ENCODE data around the gene SLC35G3.
A peak's percentile ranks its signal among the peaks of the same experiment; 100 is the strongest.
"Not testable (repeated sequence)": the region's sequence is repeated elsewhere in the genome, so short reads cannot be mapped to it uniquely, and the experiment has no call there.

The SLC35G3 gene

DNA sequence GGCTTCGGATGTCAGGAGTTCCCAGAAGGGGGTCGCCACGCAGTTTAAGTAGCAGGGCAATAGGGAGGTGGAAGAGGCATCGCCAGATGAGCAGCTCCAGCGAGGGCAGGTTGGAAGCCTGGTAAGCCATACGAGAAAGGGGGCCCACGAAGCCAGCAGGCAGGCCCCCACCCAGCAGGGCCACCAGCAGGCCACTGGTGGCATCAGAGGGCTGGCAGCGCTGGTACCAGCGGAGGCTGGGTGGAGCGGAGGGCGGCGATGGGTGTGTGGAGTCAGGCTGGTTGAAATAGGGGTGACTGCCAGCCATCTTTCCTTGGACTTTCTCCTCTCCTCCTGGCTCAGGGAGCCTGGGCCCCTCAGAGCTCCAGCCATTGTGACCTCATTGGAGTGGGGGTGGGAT is at the start of gene SLC35G3:
TSS of gene SLC35G3 (minus strand) at position 393 of the 400 bp plus-strand sequence. CDS start at position 307, 86 bp downstream.
- not testable (repeated sequence) for DNase-seq

DNA sequence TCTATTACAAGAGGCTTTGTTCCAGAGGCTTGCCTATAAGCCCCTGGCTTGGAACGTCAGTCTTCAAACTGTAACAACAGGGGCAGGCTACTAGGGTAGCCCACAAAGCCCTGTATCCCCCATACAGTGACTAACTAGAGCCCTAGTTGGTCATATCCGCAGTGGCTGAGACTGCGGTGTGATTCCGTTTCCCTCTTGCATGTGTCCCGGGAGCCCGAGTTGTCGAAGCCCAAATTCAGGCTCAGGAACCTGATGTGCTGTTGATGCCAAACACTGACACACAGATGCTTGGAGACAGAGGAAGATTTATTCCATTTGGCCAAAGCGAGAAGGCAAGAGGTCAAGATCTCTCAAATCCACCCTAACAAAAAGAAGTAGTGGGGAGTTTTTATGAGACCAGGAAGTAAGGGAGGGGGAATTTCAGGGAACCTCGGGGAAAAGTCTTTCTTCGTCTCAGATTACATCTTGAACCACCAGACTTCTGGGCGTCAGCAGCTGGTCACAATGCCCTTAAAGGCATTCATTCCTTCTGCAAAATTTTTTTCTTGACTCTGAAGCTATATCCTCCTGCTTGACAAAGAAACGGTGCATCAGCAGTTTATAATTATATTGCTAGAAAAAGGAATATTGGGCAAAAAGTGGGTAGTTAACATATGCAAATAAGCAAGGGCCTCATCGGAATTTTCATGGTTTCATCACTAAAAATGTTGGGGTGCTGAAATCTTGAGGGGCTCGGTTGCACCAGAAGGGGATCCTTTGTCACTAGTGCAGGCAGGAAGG is 49.6 kb upstream of the SLC35G3 start:
- DNase-seq, result peak; percentile 52

DNA sequence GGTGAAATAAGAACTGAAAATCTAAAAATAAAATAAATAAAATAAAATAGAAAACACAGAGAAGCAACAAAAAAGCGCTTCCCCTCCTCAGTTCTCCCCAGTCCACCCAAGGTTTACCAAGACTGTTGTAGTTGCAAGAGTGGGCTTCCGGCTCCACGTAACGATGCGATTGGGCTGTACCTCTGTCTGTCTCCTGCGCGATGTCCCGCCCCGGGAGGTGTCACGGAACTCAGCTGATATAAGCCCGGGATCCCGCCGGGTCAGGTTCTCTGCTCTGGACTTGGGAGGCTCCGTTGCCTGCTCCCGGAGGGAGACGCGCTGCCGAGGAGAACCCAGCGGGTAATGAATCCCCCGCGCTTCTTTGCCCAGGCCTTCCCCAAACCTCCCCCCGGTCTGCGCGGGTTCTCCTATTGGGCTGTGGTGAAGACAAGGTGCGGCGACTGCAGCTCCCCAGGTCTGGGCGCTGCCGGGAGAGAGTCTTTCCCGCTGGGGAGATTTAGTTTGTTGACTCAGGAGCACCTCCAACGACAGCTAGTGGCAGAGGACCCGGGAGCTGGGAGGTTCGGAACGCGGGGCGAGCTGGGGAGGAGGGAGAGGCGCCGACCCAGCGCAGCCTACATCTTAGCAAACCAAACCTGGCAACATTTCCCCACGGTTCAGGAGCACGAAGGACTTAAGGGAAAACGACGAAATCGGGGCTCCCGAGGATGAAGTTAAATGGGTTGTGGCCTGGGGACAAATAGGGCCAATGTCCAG is 48.8 kb upstream of the SLC35G3 start, which contains the start of gene SLFN5:
TSS of gene SLFN5 (plus strand) at position 268 of the 756 bp plus-strand sequence. CDS start 15,619 bp downstream, outside the sequence.
- peak; percentile 92 to 97 for DNase-seq

DNA sequence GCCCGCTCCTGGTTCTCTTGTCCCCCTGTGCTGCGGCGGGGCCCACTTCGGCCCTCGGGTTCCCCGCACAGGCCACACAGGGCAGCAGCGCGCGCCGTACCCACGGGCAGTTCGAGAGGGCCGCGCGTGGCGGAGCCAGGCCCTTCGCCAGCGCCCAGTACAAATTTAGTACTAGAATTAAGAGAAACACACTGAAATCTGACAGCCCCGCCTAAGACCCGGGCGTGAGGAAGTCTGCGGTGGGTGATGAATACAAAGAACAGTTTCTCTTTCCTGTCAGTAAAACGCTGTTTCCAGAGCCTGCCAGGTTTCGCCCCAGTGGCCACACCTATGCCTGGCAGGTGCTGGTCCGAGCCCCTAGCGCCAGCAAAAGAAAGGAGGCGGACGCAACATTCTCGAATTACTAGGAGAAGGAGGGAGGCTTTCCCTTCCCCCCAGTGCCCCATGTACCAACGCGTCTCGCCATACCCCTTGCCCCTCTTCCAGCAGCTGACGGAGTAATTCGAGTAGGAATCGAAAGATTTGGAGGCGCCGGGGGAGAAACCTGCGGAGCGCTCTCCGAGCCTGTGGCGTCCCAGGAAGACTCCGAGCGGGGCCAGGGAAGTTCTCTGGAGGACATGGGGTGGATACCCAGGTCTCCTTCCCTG is 48.1 kb upstream of the SLC35G3 start:
- peak; percentile 83 to 85 for DNase-seq

DNA sequence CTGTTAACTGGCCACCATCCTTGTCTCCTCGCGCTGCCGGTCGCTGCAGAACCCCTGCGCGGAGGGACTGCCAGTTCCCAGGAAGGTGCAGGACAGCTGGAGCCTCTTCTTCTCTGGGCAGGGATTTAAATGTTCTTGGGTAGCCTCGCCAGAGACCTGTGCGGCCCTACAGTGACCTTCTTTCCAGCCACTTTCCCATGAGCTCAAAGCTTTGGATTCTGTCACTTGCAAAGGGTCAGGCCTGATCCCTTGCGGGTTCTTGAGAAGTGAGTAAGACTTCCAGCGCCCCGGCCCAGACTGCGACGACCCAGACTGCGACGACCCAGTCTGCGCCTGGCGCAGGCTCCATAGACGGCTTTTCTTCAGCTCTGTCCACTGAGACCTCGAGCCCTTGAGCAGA is 47.3 kb upstream of the SLC35G3 start:
- DNase-seq, result peak; percentile 57 to 60

DNA sequence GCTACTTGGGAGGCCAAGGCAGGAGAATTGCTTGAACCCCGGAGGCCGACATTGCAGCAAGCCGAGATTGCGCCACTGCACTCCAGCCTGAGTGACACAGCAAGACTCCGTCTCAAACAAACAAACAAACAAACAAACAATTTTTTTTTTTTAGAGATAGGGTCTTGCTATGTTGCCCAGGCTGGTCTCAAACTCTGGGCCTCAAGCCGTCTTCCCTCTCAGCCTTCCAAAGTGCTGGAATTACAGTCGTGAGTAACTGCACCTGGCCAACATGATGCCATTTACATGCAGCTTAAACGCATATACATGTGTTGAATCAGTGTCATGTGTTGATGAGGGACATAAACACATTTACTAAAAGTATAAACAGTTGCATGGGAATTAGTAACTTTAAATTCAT is 46.7 kb upstream of the SLC35G3 start:
- DNase-seq, result no peak

DNA sequence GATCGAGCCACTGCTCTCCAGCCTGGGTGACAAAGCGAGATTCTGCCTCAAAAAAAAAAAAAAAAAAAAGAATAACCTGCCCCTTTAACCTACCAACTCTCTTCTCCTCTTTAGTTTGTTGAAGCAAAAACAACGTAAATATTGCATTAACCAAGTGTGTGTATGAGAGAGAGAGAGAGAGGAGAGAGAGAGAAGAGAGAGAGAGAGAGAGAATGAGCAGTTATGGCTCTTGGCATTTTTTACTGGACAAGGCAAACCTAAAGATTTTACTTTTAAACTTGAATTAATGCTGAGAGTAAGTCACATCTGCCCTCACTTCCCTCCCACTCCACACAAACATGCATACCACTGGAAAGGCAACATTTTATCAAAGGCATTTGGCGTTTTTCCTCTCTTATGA is 45.6 kb upstream of the SLC35G3 start:
- no peak for DNase-seq

DNA sequence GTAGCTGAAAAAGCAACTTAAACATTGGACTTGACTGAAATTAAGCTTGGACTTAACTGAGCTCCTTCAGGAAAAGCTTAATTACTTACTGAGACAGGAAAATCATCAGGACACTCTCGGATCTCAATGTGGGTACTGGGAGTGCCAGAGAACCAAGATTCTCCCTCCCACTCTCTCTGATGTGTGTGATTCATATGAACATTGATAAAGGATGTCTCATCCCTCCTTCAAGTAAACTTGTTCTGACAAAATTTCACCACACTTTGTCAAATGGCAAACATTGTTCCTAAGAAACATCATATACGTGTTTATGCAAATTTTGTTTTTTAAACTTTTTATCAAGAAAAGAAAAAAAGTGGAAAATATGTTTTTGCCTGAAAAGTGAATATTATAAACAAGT is 44.6 kb upstream of the SLC35G3 start:
- no peak for DNase-seq

DNA sequence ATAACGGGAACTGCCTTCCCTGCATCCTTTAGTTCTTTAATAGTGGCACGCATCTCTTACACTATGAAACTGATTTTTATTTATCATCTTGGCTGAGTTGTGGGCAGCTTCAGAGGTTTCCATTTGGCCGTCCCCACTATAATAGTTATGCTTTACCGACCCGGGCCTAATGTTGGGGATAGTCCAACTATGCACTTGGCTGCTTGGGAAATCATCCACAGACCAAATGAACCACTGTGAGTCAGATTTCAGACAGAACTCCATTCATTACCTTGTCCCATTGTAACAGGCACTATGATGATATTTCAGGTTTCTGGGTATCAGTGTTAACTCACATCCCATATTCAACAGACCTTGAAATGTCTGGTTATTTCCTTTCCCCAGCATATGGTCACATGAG is 42.6 kb upstream of the SLC35G3 start:
- DNase-seq, result no peak

DNA sequence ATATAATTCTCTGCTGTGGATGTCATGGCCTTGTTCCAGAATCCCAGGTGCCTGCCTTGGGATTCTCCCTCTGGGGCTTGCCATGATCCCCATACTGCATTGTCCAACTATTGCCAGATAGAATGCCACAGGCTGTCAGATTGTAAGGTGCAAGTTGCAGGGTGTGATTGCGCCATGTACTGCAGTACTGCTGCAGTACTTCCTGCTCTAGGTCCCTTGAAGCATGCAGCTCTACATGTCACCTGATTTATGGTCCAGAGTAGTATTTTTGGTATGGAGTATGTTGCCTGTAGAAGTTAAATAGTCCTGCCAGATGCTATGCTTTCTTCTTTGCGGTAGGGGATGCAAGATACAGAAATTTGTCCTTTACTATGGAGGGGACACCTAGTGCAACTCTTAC is 41.7 kb upstream of the SLC35G3 start:
- DNase-seq, result no peak

DNA sequence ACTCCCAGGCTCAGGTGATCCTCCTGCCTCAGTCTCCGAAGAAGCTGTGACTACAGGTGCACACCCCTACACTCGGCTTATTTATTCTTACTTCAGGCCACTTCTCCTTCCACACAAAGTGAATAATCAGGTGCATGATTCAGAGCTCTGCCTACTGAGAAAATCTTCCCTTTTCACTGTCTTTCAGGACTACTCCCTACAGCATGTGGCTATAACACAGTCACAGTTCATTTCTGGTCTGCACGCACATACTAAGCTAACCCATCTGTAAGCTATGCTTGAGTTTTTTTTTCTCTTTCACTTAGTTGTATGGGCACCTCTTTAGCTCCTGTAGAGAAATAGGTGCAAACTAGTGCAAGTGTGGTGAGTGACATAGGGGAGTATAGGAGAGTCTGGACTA is 41.1 kb upstream of the SLC35G3 start:
- DNase-seq, result no peak

DNA sequence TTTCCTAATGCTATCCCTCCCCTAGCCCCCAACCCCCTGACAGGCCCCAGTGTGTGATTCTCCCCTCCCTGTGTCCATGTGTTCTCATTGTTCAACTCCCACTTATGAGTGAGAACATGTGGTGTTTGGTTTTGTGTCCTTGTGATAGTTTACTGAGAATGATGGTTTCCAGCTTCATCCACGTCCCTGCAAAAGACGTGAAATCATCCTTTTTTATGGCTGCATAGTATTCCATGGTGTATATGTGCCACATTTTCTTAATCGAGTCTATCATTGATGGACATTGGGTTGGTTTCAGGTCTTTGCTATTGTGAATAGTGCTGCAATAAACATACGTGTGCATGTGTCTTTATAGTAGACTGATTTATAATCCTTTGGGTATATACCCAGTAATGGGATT is 40.1 kb upstream of the SLC35G3 start:
- not testable (repeated sequence) for DNase-seq

DNA sequence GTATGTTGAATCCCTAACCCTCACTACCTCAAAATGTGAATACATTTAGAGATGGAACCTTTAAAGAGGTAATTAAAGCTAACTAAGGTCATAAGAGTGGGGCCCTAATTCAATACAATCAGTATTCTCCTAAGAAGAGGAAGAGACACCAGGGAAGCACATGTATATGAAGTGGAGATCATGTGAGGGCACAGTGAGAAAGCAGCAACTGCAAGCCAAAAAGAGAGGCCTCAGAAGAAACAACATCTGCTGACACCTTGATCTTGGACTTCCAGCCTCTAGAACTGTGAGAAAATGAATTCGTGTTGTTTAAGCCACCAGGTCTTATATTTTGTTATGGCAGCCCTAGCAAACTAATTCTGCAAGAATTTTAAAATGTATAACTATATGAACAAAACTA is 35.4 kb upstream of the SLC35G3 start:
- DNase-seq, result no peak

DNA sequence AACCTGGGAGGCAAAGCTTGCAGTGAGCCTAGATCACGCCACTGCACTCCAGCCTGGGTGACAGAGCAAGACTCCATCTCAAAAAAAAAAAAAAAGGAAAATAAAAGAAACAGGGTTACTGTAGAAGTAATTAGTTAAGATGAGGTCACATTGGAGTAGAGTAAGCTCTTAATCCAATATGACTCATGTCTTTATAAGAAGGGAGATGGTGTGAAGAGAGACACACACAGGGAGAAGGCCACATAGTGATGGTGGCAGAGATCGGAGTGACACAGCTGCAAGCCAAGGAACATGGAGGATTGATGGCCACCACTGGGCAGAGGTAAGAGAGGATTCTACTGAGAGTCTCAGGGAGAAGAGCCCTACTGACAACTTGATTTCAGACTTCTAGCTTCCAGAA is 33.4 kb upstream of the SLC35G3 start:
- DNase-seq, result no peak

DNA sequence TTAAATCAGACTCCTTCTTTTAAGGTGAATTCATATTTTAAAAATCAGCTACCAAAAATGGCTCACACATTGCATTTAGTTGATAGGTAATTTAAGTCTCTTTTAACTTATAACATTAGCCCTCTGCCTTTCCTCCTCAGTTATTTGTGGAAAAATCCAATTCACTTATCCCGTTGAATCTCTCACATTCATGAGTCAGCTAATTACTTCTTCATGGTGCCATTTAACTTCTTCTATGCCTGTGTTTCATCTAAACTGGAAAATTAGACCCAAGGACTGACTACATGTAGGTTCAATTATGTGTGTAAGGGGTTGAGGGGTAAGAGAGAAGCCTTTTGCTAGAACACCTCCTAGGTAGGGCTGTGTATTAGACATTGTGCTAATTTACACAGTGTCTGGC is 30.2 kb upstream of the SLC35G3 start:
- DNase-seq, result no peak

DNA sequence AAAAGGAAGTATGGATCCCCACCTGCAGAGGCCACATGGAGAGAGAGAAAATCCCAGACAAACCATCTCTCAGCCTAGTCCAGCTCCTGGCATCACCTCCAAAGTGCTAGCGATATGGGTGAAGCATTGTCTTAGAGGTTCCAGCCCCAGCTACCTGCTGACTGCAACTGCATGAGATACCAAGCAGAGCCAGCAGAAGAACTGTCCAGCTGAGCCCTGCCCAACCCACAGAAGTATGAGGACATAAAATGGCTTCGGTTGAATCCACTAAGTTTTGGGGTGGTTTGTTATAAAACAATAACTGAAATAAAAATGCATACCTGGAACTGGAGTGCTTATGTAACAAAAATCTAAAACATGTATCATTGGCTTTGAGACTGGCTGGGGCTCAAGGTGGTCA is 28.3 kb upstream of the SLC35G3 start:
- DNase-seq, result no peak

DNA sequence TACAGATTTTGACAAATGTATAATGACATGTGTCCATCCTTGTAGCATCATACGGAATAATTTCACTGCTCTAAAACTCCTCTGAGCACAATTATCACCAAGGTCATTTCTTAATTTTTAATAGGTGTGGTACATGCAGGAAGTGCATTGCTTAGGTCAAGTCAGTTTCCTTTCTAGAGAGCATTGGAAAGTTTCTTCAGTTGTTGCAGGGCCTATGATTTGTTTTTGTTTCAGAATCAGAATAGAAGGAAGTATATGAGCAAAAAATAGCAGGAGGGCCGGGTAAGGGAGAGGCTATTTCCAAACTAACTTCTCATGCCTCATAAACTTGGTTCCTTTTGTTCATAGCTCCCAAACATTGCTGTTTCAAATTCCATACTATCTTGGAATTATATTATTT is 24.7 kb upstream of the SLC35G3 start:
- DNase-seq, result no peak

DNA sequence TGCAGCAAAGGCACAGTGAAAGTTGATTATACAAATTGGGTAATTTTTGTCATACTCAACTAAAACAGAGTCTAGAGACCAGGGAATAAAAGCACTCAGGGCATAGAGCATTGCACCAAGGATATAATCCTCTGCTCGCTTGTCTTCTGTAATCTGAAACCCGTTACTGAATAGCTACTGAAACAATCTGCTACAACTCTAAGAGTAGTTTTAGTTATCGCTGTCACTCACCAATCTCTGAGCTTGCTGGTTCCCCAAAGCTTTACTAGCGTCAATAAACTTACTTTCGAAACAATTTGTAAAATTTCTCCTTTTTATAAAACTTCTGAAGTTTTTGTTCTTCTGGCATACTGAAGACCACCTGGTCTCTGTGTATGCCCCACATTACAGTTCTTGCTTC is 22.9 kb upstream of the SLC35G3 start:
- no peak for DNase-seq

DNA sequence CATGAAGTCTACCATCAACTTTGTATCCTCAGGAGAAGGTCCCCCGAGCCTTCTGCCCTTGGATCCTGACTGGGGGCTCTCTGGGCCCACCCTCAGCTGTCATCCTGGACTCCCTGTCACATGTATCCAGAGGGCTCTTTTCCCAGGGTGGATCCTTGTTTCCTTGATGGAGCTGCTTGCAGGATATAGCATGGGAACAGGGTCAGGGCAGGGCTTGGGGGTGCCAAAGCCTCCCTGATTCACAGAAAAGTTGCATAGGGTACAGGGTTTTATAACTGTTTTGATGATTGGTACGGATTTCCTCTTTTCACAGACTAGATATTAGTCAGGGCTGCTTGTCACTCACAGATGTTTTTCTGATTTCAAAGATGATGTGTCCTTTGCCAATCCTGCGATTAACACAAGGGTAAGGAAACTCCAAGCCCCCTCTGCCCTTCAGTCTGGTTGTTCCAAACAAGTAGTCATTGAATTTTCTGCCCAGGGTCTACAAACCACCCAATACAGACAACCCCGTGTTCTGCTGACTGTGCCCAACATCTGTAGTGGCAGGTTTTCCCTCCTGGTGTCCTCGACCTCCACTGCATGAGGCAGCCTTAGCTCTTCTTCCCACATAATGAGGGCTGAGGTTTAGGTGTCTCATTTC is 20.6 kb upstream of the SLC35G3 start:
- peak; percentile 32 to 39 for DNase-seq

DNA sequence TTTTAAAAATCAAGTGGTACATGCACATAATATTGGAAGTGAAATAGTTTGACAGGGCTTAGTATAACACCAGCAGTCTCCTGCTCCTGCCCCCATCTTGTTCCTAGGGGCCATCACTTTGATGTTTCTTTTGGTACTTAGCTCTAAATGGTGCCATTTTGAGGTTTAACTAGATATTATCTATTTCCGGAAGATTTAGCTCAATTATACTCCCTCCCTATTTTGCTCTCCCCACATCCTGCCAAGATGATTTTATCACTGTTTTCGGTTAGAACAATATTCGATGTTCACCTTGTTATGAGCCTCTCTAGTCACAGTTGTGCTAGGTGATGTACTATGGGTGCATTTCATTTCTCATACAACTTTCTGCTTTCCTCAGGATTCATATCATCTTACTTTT is 20.0 kb upstream of the SLC35G3 start:
- peak in 1 of 2 donors; percentile 25 for DNase-seq

DNA sequence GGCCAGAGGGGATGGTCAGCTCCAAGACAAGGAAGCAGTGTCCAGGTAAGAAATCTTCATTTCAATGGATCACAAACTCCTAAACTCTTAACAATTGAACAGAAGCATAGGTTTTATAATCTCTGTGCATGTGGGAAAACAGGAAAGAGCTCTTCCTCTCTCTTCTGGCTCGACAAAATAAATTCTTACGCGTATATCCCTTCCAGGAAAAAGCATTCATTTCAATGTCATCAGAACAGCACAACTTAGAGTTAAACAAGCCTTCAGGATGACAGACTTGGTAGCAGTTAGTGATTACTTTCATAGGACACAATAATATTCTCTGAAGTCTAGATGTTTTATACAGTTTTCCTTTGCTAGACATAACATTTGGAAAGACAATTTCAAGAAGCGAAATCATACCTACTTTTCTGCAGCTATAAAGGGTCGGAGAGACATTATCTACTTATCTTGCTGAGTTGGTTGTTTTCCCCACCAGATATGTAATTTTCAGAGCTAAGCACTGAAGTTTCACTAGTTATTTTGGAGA is 19.3 kb upstream of the SLC35G3 start:
- no peak for DNase-seq

DNA sequence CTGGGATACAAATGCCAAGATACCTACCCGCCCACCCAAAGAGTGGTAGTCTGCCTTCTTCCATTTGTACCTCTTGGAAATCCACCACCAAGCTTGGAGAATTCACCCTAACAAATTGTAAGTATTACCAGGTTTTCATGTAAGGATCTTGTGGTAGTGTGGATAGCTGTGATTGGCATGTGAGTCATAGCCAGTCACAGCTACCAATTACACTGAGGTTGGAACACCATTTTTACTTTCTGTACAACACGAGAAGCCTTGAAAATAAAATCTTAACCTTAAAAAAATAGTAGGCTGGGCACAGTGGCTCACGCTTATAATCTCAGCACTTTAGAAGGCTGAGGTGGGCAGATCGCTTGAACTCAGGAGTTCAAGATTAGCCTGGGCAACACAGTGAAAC is 18.5 kb upstream of the SLC35G3 start:
- DNase-seq, result no peak

DNA sequence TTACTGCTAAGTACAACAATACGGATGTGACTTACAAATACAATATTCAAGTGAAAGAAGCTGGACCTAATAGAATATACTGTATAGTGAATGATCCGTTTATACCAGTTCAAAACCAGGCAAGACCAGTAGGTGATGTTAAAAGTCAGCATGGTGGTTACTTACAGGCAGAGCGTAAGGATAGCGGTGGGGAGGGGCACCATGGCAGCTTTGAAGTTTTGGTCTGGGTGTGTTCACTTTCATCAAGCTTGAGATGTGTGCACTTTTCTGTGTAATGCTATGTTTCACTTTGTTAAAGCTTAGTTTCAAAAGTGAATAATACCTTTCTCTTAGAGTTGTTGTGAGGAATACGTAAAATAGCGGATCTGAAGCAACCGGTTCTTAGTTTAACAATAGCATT is 16.5 kb upstream of the SLC35G3 start:
- DNase-seq, result no peak

Data from activated CD4-positive, alpha-beta T cell treated with anti-CD3 and anti-CD28 coated beads for 4 hours (primary cell).